Natural killer cell (primary cell): ENCODE data around the gene MAD1L1. TPM values are rescaled to one million over a fixed set of nuclear protein-coding genes. Genes with fewer than 3 reads are reported as not detected.

Source experiments
- ATAC-seq, 3 donors: fragments of 150-1000 bp in 2 of 3; fragments of 200-7000 bp in 1 of 3; cut with Tn5 transposase; 1 replicate in 1 of 3; 2 replicates in 2 of 3; pipeline ENCODE4 v1.10.0; 2021; ENCODE audit warnings: mild to moderate bottlenecking in 2 of 3, moderate library complexity in 2 of 3
- DNase-seq, 2 donors: peaks; one replicate each; pipeline versions ENCODE4 v3.0.0 to v3.0.0-alpha.2; 2013 to 2021; ENCODE audit warnings: mixed read lengths in 1 of 2
- H3K27ac ChIP-seq: one replicate; pipeline ENCODE4 v1.5.1; 2013; ENCODE audit warnings: mild to moderate bottlenecking, low read length
- H3K27me3 ChIP-seq: one replicate; pipeline ENCODE4 v1.6.1; 2013; ENCODE audit warnings: low read length; ENCODE audit not compliant: control insufficient read depth, insufficient read depth
- H3K36me3 ChIP-seq: one replicate; pipeline ENCODE4 v1.6.1; 2013; ENCODE audit warnings: low read length; ENCODE audit not compliant: control insufficient read depth, insufficient read depth
- H3K4me1 ChIP-seq: one replicate; pipeline ENCODE4 v1.6.1; 2013; ENCODE audit warnings: low read length; ENCODE audit not compliant: control insufficient read depth, insufficient read depth
- H3K4me3 ChIP-seq: one replicate; pipeline ENCODE4 v1.5.1; 2013; ENCODE audit warnings: low read length
- H3K9me3 ChIP-seq: one replicate; pipeline ENCODE4 v1.6.1; 2013; ENCODE audit warnings: low read length; ENCODE audit not compliant: control insufficient read depth, insufficient read depth
- H3K27ac Mint-ChIP-seq, 2 donors: one replicate each; pipeline ENCODE4 v1.8.0; 2022; ENCODE audit warnings: mild to moderate bottlenecking in 2 of 2, mixed read lengths in 2 of 2, moderate library complexity in 1 of 2
- H3K27me3 Mint-ChIP-seq, 2 donors: one replicate each; pipeline ENCODE4 v1.8.0; 2022; ENCODE audit warnings: low read depth in 2 of 2, mixed read lengths in 2 of 2
- H3K36me3 Mint-ChIP-seq: one replicate; pipeline ENCODE4 v1.8.0; 2022; ENCODE audit warnings: mixed read lengths
- H3K4me1 Mint-ChIP-seq, 2 donors: one replicate each; pipeline ENCODE4 v1.8.0; 2022; ENCODE audit warnings: mixed read lengths in 2 of 2
- H3K4me3 Mint-ChIP-seq: one replicate; pipeline ENCODE4 v1.8.0; 2022; ENCODE audit warnings: mild to moderate bottlenecking, moderate library complexity, mixed read lengths
- H3K9me3 Mint-ChIP-seq, 2 donors: one replicate each; pipeline ENCODE4 v1.8.0; 2022; ENCODE audit warnings: mixed read lengths in 2 of 2
- WGBS: methylation state at CpG from one replicate; pipeline ENCODE4 v1.1.7; 2013; ENCODE audit warnings: missing lambda C conversion rate; ENCODE audit not compliant: insufficient coverage; 5-methylcytosine and 5-hydroxymethylcytosine counted together
- intact Hi-C: fragments of 100-400 bp; cut with micrococcal nuclease; formaldehyde crosslinking; loops from one replicate; pipeline ENCODE4 v1.14.2; 2022
- total RNA-seq, 4 donors: library from RNA; stranded (reverse); fragments of 120-200 nt in 1 of 4; gene quantifications; one replicate each; pipeline versions ENCODE4 v1.2.3 to v1.2.4, GENCODE V29; 2013 to 2022
- TF ChIP-seq, protein P1 (sequence below): fragments of 200-600 bp; IDR thresholded peaks from one replicate; pipeline ENCODE4 v1.8.0; 2022; ENCODE audit warnings: antibody characterized with exemption

The MAD1L1 gene
- total RNA-seq, 3 donors from 2014 or later (not counting 1 experiment from before 2014, with no cell fraction given) = 53.6 to 81.2 (median 77.4) TPM

DNA sequence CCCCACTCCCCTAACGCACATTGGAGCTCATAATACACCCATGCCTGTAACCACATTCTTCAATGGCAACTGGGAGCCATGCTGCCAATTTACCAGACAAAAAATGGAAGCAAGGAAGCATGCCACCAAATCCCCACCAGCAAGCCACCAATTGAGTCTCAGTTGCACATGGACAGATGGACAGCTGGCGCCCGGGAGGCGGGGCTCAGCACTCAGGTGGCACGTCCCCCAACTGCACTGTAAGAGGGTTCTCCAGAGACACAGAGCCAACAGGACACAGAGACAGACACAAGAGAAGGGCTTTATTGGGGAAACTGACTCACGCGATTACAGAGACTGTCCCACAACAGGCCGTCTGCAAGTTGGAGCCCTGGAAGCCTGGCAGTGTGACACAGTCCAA lies 2.5 kb downstream of the MAD1L1 start:
- H3K36me3 Mint-ChIP-seq = no peaks in the 10 kb centered on the region

DNA sequence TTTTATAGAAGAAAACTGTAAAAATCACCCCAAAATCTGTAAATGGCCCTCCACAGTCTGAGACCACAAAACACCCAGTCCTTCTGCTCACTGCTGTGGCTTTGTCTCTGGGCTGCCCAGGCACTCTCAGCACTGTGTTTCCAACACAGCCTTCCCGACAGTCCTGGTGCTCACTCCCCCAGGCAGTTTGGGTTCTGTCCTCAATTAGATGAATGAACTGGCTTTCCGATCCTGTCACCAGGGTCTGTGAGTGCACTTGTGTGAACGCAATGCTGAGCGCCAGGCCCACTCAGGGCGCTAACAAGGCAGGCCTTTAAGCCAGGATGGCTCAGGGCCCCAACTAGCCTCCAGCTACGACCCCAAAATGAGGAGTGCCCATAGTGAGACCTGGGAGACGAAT lies 3.3 kb downstream of the MAD1L1 start:
- no peak for DNase-seq
- Histone ChIP-seq H3K36me3 (peaks cover 26% of the 10 kb centered on the region), H3K9me3 (no peaks in the 10 kb centered on the region), H3K27ac (no peak overlapping the region), H3K27me3 (no peaks in the 10 kb centered on the region), H3K4me1 (peaks cover 30% of the 10 kb centered on the region), H3K4me3 (no peak overlapping the region)
- ATAC-seq = no peak
- Mint-ChIP-seq H3K27ac (no peak overlapping the region), H3K27me3 (no peaks in the 10 kb centered on the region), H3K4me3 (peak overlapping the region; percentile 28), H3K36me3 (no peaks in the 10 kb centered on the region), H3K4me1 (peaks cover 33 to 35% of the 10 kb centered on the region in 2 donors), H3K9me3 (no peaks in the 10 kb centered on the region)
- intact Hi-C loops = no loop called here
- TF ChIP-seq, protein P1, sequence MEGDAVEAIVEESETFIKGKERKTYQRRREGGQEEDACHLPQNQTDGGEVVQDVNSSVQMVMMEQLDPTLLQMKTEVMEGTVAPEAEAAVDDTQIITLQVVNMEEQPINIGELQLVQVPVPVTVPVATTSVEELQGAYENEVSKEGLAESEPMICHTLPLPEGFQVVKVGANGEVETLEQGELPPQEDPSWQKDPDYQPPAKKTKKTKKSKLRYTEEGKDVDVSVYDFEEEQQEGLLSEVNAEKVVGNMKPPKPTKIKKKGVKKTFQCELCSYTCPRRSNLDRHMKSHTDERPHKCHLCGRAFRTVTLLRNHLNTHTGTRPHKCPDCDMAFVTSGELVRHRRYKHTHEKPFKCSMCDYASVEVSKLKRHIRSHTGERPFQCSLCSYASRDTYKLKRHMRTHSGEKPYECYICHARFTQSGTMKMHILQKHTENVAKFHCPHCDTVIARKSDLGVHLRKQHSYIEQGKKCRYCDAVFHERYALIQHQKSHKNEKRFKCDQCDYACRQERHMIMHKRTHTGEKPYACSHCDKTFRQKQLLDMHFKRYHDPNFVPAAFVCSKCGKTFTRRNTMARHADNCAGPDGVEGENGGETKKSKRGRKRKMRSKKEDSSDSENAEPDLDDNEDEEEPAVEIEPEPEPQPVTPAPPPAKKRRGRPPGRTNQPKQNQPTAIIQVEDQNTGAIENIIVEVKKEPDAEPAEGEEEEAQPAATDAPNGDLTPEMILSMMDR = no peak
- 97% methylated on average over 7 of the region's 7 CpGs for WGBS

More for the DNA sequence above, 2.5 kb downstream of the MAD1L1 start:
- peaks cover 33 to 35% of the 10 kb centered on the region in 2 donors for H3K4me1 Mint-ChIP-seq
- no peak overlapping the region for H3K27ac Mint-ChIP-seq
- peak overlapping the region; percentile 9 for H3K4me3 Mint-ChIP-seq
- no peak overlapping the region for H3K27ac ChIP-seq
- intact Hi-C loops = no loop called here
- TF ChIP-seq, protein P1 = no peak
- 98% methylated on average over 8 of the region's 8 CpGs for WGBS
- H3K4me3 ChIP-seq = no peak overlapping the region
- no peaks in the 10 kb centered on the region for H3K27me3 Mint-ChIP-seq
- H3K4me1 ChIP-seq = peaks cover 30% of the 10 kb centered on the region
- peaks cover 22% of the 10 kb centered on the region for H3K36me3 ChIP-seq
- ATAC-seq = no peak
- no peaks in the 10 kb centered on the region for H3K27me3 ChIP-seq
- H3K9me3 ChIP-seq = no peaks in the 10 kb centered on the region
- DNase-seq = no peak
- no peaks in the 10 kb centered on the region for H3K9me3 Mint-ChIP-seq

DNA sequence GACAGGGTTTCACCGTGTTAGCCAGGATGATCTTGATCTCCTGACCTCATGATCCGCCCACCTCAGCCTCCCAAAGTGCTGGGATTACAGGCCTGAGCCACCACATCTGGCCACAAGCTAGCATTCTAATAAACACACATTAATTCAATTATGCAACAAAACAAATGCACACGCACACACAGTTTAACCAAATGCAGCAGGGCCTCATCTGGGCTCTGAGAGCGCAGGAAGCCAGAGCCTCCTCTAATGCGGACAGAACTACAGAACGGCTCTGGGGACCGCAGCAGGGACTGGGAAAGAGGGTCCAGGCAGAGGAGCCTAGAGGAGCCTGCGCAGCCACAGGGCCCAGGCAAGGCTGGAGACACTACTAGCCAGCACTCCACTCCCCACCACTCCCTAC lies 3.8 kb downstream of the MAD1L1 start:
- Histone ChIP-seq H3K4me3 (no peak overlapping the region), H3K9me3 (no peaks in the 10 kb centered on the region), H3K27ac (no peak overlapping the region), H3K27me3 (no peaks in the 10 kb centered on the region), H3K36me3 (peaks cover 29% of the 10 kb centered on the region), H3K4me1 (peaks cover 30% of the 10 kb centered on the region)
- peaks cover 33 to 40% of the 10 kb centered on the region in 2 donors for H3K4me1 Mint-ChIP-seq
- H3K4me3 Mint-ChIP-seq = no peak overlapping the region
- H3K27me3 Mint-ChIP-seq = no peaks in the 10 kb centered on the region
- H3K36me3 Mint-ChIP-seq = no peaks in the 10 kb centered on the region
- 95% methylated on average over 8 of the region's 8 CpGs for WGBS
- DNase-seq = no peak
- no peak overlapping the region for H3K27ac Mint-ChIP-seq
- TF ChIP-seq, protein P1 = no peak
- intact Hi-C loops = no loop called here
- no peak for ATAC-seq
- H3K9me3 Mint-ChIP-seq = no peaks in the 10 kb centered on the region

DNA sequence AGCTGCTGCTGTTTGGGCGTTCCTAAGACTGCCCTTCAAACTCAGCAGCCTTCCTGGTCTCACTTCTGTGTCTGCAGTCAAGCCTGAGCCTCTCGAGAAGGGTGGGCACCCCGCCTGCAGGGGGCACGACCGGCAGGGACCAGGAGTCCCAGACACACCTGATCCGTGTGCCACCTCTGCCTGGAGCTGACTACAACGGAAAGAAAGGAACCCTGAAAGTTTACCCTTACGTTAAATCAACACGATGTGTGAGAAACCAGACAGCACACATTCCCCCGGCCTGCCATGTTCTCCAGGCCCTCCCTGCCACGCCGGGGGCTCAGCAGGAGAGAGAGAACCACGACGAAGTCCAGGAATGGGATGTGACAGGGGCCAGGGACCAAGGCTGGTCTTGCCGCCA lies 5.0 kb downstream of the MAD1L1 start:
- H3K9me3 Mint-ChIP-seq = no peaks in the 10 kb centered on the region
- no peak overlapping the region for H3K4me3 ChIP-seq
- no peak for DNase-seq
- H3K4me1 ChIP-seq = peaks cover 23% of the 10 kb centered on the region
- ATAC-seq = no peak
- H3K27me3 Mint-ChIP-seq = no peaks in the 10 kb centered on the region
- intact Hi-C loops = no loop called here
- no peak overlapping the region for H3K4me3 Mint-ChIP-seq
- H3K27me3 ChIP-seq = no peaks in the 10 kb centered on the region
- peaks cover 26 to 34% of the 10 kb centered on the region in 2 donors for H3K4me1 Mint-ChIP-seq
- H3K9me3 ChIP-seq = no peaks in the 10 kb centered on the region
- H3K27ac Mint-ChIP-seq = no peak overlapping the region
- TF ChIP-seq, protein P1 = no peak
- peaks cover 34% of the 10 kb centered on the region for H3K36me3 ChIP-seq
- WGBS = 93% methylated on average over 15 of the region's 15 CpGs
- no peak overlapping the region for H3K27ac ChIP-seq
- no peaks in the 10 kb centered on the region for H3K36me3 Mint-ChIP-seq
